Activated CD8-positive, alpha-beta memory T cell treated with anti-CD3 and anti-CD28 coated beads for 48 hours (primary cell): ENCODE data around the gene CPNE8.

Experiments used
- DNase-seq, 3 experiments: peaks; one replicate each; pipeline ENCODE4 v3.0.0-alpha.2; 2020; ENCODE audit warnings: low read depth in 2 of 3, low spot score in 2 of 3

CPNE8 gene

DNA sequence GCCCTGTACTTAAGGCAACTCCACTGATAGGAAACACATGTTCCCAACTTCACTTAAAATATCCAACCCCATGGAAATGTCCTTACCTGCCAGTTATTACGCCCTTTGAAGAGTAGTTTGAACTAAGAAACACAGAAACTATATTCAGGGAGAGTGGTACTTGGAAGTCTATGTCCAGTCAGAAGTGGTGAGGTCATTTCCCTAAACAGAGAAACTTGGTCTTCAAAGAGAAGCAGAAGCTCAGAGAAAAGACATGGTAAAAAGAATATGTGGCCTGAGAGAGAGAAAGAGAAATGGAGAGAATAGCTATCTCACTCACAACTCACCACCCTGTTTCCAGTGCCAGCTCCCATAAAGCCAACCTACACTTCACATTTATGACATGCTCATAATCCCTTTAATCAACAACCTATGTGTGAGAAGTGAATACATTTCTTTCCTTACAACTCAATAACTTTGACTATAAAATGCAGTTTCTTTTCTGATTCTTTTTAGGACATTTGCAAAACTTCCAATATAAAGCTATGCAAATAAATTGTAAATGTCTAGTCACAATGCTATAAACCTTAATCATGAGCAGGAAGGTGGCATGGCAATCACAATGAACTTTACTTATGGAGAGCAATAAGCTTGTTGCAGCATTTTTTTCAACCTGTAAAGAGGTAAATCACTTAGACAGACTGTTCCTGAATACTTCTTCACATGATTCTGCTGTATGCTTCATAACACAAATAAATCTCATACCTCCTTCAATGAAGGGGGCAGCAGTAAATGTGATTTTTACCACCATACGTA is 67.1 kb downstream of the CPNE8 start:
- no peak for DNase-seq

DNA sequence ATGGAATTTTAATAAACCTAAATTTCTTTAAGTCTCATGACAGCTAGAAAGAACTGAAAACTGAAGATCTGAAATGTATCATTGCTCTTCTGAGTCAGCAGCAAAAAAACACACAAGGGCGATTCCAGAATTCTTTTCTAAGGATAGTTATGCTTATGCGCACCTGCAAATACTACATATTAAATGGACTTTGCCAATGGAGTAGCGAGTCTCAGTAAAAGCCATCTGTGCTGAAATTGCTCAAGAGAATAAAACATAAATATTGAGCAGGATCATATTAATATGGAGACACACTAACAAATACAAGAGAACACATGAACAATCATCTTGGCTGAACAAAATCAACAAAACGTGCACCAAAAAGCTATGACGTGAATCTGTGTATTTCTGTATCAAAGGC is 73.7 kb downstream of the CPNE8 start:
- no peak for DNase-seq

DNA sequence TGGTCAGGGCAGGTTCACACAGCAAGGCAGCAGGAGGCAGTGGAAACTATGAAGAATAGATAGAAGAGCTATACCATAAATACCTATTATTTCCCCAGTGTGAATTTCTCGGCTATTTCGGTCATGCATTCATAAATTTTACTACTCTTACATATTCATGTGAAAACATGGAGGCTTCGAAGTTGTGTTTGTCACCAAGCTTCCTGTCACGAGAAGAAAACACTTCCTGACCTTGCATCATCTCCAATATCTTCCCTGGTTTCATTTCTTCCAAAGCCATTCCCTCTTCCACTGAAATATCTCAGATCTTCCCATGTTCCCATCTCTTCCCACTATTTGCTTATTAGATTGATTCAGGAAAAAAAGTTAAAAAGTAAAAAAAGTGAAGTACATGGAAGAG is 80.4 kb downstream of the CPNE8 start:
- no peak for DNase-seq

DNA sequence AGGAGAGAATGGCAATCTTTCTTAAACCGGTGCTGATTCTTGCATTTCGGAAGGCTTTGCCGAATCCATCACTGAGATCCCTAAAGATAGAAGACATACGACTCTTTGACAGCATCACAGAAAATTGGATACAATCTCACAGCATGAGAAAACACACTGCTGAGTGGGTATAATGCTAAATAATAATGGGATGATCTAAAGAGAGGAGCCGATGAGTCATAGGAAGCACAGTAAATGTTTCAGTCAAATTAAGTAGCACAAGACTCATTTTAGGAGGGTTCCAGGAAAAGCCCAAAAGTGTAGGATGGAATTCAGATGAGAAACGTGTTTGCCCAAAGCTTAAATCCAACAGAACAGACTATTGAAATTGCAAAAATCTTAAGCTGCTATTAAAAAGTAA is 81.7 kb downstream of the CPNE8 start:
- no peak for DNase-seq

DNA sequence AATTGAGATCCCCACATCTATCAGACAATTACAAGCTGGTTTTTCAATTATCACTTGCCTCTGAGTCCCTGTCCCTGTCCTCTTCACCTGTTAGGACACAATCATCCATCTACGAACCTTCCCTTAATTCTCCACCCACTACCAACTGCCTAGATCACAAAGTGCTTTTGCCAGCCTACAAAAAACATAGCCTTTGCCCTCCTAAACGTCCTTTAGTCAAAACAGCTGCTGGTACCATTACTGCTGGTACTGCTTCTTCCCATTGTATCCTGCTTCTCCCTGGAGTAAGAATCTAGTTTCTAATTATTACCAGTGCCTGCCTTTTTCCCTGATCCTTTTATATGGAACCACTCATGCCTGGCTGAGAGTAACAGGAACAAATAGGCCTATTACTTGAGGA is 82.1 kb downstream of the CPNE8 start:
- no peak for DNase-seq

DNA sequence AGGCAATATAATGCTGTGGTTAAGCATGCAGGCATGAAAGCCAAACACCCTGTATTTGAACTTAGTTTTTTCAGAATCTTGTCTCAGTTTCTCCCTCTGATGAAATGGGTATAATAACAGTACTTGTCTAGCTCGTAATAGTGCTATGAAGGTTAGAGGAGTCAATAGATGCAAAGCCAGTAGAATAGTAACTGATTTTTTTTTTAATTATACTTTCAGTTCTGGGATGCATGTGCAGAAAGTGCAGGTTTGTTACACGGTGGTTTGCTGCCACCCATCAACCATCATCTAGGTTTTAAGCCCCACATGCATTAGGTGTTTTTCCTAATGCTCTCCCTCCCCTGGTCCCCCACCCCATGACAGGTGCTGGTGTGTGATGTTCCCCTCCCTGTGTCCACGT is 87.4 kb downstream of the CPNE8 start:
- DNase-seq: no peak

DNA sequence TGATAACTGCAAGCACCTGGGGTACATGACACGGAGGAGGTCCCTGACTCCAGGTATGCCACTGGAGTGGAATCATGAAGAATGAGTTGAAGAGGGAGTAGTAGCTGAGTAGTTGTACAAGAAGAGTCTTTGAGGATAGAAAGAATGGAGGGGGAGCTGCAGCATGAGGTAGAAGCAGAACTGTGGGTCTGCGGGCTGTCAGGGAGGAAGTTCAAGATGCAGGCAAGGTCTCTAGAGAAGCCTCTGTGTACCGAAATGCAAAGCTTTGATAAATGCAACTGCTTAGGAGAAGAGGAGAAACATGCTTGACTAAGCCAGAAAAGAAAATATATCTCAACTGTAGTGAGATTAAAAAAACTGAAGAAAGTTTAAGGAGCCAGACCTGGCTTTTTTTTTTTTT is 91.5 kb downstream of the CPNE8 start:
- DNase-seq: no peak

DNA sequence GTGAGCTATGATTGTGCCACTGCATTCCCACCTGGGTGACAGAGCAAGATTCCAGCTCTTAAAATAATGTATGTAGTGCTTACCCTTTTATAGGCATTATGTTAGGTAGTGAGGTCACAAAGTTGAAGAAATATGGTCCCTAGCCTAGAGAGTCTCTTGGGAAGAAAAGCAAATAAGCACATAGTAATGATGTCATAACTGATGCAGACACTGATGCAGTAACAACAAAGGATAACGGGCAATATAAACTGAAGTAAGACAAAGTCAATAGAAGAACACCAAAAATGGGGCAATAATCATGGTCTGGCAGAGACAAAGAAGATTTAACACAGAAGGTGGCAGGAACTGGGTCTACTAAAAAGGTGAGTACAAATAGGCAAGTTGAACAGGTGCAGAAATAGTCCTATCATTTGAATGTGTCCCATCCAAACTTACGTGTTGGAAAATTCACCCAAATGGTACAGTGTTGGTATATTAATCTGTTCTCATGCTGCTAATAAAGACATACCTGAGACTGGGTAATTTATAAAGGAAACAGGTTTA is 93.5 kb downstream of the CPNE8 start:
- DNase-seq: no peak

DNA sequence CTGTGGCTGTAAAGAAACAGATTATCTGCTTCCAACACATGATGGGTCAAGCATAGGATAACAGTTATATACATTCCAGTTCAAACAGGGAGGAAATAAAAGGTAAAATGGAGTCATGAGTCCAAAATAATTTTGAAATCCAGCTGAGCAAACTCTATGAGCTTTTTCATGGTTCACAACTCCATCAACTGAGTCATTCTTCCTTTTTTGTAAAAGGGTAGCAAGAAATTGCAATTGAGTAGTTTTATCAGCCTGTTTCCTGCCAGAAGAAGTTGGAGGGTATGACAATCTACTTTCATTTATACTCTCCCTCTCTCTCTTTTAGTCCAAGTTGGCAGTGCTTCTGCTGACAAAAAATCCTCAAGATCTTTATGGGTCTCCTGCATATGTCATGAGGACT is 95.6 kb downstream of the CPNE8 start:
- no peak for DNase-seq

DNA sequence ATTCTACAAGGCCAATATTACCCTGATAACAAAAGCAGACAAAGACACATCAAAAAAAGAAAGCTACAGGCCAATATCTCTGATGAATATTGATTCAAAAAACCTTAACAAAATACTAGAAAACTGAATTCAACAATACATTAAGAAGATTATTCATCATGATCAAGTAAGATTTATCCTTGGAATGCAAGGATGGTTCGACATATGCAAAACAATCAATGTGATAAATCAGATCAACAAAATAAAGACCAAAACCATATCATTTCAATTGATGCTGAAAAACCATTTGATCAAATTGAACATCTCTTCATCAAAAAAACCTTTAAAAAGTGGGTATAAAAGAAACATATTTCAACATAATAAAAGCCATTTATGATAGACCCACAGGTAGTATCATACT is 117.3 kb downstream of the CPNE8 start:
- no peak for DNase-seq

DNA sequence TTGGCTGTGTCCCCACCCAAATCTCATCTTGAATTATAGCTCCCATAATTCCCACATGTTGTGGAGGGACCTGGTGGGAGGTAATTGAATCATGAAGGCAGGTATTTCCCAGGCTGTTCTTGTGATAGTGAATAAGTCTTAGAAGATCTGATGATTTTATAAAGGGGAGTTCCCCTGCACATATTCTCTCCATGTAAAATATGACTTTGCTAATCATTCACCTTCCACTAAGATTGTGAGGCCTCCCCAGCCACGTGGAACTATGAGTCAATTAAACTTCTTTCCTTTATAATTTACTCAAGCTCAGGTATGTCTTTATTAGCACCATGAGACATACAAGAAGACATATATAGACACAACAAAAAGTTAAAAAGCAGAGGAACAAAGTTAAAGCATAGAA is 120.0 kb downstream of the CPNE8 start:
- DNase-seq: no peak

DNA sequence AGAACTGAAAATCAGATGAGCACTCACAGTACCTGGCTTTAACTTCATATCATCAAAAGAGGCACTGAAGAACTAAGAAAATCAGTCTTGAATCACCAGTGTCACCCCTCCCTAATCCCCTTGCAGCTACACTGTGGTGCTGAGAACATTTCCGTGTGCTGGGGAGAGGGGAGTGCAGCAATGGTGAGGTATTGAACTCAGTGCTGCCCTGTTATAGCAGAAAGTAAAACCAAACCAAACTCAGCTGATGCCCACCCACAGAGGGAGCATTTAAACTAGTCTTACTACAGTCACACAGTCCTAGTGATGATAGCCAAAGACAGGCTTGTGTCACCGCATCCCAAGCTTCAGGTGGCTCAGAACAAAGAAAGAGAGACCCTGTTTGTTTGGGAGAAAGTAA is 122.1 kb downstream of the CPNE8 start:
- no peak for DNase-seq

DNA sequence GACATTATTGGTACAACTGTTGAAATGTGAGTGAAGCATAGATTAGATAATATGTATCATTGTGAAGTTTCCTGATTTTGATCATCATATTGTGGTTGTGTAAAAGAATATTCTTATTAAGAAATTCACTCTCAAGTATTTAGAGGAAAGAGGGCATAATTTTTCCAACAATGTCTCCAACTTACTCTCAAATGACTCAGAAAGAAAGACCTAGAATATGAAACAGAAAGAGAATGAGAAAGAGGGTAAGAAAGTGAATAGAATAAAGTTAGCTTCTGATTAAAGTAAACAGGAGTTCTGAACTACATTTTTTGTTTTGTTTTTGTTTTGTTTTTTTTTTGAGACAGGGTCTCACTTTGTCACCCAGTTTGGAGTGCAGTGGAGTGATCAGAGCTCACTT is 123.0 kb downstream of the CPNE8 start:
- DNase-seq: no peak

DNA sequence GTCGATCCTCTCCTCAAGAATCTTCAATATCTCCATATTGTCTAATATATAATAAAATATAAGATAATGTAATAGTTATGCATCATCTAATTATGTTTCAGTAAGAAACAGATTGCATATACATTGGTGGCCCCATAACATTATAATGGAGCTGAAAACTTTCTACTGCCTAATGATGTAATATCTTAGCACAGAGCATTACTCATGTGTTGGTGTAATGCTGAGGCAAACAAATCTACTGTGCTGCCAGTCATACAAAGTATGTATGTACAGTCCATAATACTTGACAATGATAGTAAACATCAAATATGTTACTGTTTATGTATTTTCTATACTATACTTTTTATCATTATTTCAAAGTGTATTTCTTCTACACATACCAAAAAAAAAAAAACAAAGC is 128.7 kb downstream of the CPNE8 start:
- DNase-seq: no peak

DNA sequence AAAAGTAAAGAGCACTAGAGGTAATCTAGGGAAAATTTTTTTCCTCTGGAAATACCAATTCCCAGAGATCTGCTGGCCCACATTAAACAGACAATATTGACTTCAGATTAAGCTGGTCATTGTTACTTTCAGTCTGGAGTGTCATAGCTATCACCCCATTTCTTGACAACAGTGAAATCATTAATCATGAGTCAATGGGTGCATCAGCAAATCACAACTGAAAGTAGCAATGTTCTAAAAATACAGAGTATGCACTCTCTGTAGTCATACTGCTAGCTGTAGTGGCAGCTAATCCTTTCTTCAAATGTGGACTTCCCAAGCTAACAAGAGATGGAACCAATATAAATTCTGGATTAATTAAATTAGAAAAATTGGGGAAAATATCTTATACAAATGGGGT is 129.9 kb downstream of the CPNE8 start:
- DNase-seq: no peak

DNA sequence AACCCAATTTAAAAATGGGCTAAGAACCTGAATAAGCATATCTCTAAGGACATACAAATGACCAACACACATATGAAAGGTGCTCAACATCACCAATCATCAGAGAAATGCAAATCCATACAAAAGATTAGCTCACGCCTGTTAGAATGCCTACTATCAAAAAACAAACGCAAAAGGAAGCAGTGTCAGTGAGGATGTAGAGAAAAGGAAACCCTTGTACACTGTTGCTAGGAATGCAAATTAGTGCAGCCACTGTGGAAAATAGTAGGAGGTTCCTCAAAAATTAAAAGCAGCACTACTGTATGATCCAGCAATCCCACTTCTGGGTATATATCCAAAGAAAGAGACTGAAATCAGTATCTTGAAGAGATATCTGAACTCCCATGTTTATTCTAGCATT is 133.0 kb downstream of the CPNE8 start:
- no peak for DNase-seq

DNA sequence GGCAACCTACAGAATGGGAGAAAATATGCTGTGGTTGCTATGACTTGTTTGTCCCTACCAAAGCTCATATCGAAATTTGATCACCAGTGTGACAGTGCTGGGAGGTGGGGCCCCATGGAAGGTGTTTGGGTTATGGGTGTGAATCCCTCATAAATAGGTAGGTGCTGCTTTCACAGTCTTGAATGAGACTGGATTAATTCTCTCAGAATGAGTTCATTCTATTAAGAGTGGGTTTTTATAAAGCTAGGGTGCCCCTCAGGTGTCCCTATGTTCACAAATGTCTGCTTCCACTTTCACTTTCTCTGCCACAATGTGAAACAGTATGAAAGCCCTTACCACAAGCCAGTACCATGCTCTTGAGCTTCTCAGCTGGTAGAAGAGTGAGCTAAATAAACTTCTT is 133.5 kb downstream of the CPNE8 start:
- no peak for DNase-seq

DNA sequence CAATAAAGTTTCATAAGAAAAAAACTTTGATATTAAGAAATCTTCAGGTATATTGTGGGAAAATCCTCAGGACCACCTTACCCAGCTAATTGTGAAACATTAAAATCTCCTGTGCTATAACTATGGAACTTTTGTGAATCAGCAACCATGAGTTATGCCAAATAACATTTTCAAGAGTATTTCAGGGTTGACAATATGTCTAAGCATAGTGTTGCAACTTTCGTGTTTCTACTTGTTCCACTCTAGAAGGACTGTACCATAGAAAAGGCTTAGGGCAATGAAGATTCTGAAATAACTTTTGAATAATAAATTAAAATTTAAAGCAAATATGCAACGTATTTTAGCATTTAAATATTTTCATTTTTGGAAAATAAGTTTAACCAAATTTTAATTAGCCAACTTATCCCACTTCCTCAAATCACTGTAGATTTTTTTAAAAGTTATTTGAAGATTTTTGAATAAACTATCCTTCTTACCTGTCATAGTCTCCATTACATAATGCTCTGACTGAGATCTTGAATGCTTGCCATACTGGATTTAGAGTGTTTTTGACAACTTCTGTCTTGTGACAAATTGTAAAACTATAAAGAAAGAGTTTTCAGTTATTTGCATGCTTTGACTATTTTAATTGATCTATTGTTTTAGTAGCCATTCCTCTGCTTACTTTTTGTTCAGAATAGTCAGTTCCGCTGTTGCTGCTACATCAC is 143.6 kb downstream of the CPNE8 start:
- DNase-seq: no peak

DNA sequence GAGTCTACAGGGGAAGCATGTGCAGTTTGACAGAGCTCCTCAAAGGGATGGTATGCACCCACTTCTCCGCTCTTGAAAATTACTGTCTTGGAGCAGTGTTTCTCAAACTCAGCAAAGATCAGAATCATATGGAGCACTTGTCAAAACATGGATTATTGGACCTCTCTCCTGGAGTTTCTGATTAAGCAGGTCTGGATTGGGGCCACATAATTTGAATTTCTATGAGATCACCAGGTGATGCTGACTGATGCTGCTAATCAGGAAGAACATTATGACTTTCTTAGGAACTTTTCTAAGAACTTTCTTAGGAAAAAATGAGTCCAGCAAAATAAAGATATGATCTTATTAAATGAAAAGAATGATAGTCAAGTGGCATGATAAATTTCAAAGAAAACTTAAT is 144.3 kb downstream of the CPNE8 start:
- no peak for DNase-seq

DNA sequence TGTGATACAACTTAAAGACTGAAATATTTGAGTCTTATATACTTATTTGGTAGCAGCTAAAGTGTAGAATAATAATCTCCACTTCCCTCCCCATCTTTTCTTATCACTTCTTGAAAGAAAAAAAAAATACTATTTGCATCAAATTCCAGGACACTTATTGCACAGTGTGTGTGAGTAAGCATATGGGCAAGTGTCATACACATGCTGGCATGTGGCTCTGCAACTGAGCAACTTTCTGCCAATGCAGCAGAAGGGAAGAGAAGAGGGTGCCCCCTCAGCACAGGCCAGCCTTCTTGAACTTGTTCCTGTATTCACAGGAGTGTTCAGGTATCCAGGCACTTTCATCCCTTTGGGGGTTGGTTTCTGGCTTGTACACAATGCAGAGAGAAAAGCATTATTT is 145.8 kb downstream of the CPNE8 start:
- no peak for DNase-seq

DNA sequence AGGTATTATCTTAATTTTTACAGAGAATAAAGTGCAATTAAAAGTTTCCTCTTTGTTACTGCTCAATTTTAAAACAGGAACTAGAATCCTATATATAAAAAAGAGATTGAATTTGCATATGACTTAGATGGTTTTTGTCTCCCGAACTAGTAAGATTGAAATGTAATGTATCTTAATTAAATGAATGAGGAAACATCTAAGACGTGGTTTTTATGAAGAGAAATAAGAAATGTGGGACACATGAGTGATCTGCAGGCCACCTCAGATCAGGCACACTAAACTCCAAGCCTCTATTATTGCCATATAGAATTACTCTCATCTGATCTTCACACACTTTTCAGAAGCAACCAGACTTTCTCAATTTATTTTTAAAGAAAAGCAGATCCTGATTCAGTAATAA is 158.6 kb downstream of the CPNE8 start:
- no peak for DNase-seq

DNA sequence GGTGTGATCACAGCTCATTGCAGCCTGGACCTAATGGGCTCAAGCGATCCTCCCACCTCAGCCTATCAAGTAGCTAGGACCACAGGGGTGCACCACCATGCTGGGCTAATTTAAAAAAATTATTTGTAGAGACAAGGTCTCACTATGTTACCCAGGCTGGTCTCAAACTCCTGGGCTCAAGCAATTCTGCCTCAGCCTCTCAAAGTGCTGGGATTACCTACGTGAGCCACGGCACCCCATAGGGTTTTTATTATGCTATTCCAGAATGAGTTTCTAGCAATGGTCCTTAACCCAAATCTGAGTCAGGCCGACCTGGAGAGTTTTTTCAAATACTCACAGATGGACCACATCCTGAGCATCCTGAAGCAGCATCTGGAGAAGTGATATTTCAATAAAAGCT is 159.8 kb downstream of the CPNE8 start:
- no peak for DNase-seq

DNA sequence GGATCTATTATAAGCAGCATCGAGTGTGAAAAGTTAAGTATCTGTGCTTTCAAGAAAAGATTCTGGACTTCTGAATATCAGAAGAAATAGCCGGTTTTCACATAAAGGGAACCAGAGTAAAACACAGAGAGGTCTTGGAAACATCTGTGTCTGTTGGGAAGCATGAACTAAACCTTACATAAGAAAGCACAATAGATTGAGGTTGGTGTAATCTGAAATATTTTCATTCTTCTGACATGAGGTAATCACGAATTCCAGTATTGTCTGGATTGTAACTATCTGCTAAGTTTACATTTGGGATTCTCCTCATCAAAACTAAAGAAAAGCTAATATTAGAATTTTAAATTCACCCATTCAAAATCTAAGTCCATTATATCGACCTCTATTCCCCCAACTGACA is 161.3 kb downstream of the CPNE8 start:
- no peak for DNase-seq
